ENCODE data around the gene FHOD3.

DNA sequence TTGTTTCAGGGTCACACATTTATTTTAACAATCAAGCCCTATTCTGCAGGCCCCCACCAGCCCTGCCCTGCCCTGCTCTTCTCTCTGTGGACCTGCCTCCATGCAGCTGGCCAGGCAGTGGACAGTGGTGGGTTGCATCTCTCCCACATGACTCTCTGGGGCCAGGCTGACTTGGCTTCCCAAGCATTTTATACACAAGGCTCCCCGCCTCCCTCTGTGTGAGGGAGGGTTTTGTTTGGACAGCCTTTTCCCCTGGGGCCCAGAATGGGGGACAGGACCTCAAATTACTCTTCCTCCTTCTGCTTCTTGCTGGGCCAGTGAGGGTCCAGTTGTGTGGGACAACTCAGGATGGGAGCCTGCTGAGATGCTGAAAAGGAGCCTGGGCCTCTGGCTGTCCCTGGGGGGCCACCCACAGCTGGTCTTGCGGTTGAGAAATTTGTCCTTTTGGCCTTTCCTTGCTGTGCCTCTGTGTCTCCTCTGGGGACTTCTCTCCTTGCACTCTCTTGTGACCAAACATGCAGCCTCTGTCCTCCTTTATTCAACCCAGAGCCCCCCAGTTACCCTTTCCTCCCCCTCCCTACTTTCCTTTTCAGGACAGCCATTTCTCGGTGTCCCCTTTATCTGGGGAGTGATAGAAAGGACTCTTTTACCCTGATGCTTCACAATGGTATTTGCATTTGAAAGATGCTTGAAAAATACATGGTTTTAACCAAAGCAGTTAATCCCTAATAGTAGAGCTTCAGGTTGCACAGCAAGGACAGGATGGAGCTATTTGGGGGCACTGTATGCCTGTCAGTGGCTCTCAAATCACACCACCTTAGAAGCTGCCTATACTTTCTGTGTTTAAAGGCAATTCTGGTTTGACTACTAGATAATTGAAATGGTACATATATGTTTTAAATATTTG lies 151.1 kb downstream of the FHOD3 start:
- TF ChIP-seq EP300 (IDR thresholded peaks at IDR 0.05) (no peak), CTCF (IDR thresholded peaks at IDR 0.05) (no peak), POLR2A (IDR thresholded peaks at IDR 0.05; ENCODE audit: low read depth) (no peak)

Measured in esophagus muscularis mucosa (tissue), 4 donors.